HG02588 (cell line): ENCODE results near the gene NAA15.
"Not testable (repeated sequence)": the region's sequence is repeated elsewhere in the genome, so short reads cannot be mapped to it uniquely, and the experiment has no call there.

ENCODE experiments used
- ATAC-seq: cut with Tn5 transposase; IDR thresholded peaks from one replicate; pipeline ENCODE4 v1.9.1; 2021; ENCODE audit warnings: mild to moderate bottlenecking, moderate library complexity; ENCODE audit not compliant: unreplicated experiment

The NAA15 gene

GRCh38 chr4:139333046-139333445 lies 31.7 kb downstream of the NAA15 start:
- no peak for ATAC-seq

GRCh38 chr4:139337612-139338011 lies 36.3 kb downstream of the NAA15 start:
- ATAC-seq, result no peak

DNA sequence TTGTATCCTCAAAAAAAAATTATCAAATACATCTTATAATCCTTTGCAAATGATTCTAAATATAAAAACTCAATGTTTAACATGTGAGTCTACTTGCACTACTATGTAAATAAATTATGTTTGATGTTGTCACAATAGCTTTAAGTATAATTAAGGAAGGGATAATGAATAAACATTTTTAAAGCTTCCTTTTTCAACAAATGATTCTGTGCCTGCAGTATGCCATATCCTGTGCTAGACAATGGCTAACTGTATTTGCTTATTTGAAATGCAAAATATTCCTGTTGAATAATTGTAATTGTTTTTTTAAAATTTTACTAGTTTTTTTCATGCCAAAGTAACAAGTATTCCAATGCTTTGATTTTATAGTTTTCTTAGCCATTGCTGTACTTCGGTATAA lies 60.0 kb downstream of the NAA15 start:
- no peak for ATAC-seq

DNA sequence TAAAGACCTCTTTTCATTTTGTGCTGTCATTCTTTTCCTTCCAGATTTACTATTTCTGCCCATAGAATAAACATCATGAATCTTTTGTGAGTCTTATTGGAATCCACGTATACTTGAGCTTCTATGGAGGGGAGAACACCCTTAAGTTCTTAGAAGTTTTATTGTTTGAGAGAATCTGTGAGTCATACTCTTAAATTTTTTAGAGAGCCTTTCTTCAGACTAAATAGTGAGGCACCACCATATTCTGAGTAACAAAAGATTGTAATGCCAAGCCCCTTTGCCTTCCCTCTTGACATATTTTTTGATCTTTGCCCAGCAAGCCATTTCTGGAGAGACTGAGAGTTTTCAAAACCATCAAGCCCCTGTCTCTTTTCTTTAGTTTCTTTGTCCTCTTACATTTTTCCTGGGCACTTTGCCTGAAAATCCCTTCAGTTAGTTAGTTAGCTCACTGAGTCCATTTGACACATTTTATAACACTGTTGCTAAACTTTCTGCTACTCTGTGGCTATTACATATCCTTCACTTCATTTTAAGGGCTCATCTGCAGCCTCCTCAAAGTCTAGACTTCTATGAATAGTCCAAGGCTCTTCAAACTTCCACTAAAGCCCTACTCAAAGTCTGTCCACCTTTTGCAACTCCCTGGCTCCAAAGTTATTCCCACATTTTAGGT lies 66.3 kb downstream of the NAA15 start:
- ATAC-seq, result no peak

DNA sequence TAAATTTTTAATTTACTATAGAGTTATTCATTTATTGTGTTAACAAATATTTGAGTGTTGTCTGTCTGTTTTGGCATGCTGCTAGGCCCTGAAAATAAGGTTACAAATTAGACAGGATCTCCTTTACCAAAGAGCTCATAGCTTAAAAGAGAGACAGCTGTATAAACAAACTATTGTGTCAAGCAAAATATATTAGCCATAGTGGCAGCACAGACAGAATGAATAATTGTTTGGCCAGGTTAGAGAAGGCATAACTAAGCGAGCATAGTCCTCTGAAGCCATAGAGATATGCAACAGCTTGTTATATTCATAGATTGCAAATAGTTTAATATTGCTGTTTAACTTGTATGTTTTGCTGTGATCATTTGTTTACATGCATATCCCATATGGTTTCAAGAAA lies 67.7 kb downstream of the NAA15 start:
- ATAC-seq, result no peak

DNA sequence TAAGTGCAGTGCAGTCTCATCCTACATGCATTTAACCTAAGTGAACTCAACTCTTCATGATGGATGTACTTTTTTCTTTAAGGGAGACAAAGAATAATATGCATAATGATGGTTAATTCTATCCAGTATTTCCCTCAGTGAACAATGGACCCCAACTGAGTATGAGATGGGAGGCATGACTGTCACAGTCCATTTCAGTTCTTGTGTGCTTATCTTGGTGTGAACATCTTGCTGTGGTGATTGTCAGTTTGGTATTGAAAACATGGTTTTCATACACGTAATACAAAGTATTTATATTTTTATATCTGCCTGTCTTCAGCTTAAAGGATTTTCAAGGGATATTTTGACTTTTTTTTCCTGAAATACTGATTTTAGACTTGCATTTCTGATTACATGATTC lies 72.9 kb downstream of the NAA15 start:
- ATAC-seq, result no peak

DNA sequence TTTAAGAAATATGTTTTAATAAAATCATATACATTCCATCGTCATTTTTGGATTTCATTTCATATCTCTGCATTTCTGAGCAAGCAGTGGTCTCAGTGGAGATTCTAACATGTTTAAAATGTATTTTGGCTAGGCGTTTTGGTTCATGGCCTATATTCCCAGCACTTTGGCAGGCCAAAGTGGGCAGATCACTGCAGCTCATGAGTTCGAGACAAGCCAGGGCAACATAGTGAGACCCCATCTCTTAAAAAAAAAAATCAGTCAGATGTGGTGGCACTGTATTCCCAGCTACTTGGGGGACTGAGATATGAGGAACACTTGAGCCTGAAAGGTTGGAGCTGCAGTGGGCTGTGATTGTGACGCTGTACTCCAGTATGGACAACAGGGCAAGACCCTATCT lies 85.1 kb downstream of the NAA15 start:
- ATAC-seq, result no peak

- no peak for ATAC-seq
These were observed 87.8 kb downstream of the NAA15 start for GRCh38 chr4:139389102-139389501.

DNA sequence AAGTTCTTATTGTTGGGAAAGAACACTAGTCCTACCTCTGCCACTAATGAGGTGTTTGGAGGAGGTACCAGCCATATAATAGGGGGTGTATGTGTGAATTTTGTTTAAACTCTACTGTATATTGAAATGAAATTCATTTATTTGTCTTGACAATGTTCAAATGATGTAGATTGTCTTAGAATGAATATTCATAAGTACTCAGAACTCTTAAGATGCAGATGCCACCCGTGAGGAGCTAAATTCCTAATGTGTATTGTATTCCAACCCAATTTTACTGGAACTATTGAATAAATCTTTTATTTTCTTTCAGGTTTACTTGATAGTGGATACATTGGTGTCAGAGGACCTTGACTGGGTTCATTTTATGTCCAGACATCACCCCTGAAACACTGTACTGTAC lies 88.7 kb downstream of the NAA15 start:
- ATAC-seq, result no peak

- ATAC-seq, result no peak
These were observed 90.4 kb downstream of the NAA15 start for GRCh38 chr4:139391731-139392130.

GRCh38 chr4:139392797-139393196 lies 91.5 kb downstream of the NAA15 start:
- no peak for ATAC-seq

DNA sequence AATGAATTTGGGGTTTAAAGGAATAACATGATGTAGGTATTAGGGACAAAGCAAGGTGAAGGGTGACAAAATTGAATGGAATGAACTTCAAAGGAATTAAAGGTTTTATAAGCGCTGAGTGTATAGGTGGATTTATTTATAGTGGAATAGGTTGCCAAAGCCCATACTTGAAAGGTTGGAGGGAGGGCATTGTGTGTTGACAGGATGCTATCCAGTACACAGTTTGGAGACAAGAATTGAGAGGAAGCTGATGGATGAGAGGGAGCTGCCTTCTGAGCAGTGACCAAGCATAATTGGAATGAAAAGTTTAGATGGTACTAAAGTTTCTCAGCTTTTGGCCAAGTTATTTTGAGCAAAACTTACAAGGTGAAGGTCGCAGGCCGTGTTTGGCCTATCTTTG lies 100.1 kb downstream of the NAA15 start:
- ATAC-seq, result no peak

GRCh38 chr4:139402436-139402835 lies 101.1 kb downstream of the NAA15 start:
- ATAC-seq, result no peak

GRCh38 chr4:139403462-139403861 lies 102.2 kb downstream of the NAA15 start:
- ATAC-seq, result no peak

DNA sequence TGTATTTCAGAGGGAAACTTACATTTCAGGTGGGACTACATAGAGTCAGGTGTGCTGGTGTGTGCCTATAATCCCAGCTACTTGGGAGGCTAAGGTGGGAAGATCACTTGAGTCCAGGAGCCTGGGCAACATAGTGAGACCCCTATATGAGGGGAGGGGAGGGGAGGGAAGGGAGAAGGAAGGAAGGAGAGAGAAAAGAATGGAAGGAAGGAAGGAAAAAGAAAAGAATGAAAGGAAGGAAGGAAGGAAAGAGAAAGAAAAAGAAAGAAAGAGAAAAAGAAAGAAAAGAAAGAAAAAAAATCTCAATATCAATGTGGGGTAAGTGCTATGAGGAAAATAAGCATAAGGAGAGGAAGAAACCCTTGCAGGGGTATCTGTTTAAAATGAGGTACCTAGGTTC lies 109.0 kb downstream of the NAA15 start:
- no peak for ATAC-seq

GRCh38 chr4:139414671-139415210 lies 113.4 kb downstream of the NAA15 start:
- ATAC-seq, result not testable (repeated sequence)

GRCh38 chr4:139416073-139416673 lies 114.9 kb downstream of the NAA15 start:
- no peak for ATAC-seq

DNA sequence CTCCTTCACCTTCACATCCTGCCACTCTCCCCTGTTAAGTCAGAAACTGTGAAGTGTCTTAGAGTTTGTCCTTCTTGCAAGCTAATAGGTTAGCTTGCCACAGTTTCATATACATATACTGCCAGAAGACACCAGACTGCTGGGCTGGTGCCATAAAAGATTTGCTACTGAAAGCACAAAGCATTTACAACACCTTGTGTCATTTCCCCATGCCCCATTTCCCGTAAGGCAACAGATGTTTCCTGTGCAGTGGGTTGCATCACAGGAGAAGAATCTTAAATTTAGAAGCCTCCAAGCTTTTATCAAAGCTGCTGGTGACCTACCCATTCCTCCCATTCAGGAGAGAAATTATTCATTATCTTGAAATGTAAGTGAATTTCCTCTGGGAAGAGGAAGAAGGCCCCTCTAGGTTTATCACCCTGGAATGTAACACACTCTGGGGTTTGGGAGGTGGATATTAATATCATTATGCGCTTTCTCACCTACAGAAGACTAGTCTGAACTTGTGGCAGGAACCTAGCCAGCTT lies 118.1 kb downstream of the NAA15 start:
- ATAC-seq, result peak; percentile 73

- ATAC-seq, result no peak
These were observed 119.3 kb downstream of the NAA15 start for GRCh38 chr4:139420652-139421051.

DNA sequence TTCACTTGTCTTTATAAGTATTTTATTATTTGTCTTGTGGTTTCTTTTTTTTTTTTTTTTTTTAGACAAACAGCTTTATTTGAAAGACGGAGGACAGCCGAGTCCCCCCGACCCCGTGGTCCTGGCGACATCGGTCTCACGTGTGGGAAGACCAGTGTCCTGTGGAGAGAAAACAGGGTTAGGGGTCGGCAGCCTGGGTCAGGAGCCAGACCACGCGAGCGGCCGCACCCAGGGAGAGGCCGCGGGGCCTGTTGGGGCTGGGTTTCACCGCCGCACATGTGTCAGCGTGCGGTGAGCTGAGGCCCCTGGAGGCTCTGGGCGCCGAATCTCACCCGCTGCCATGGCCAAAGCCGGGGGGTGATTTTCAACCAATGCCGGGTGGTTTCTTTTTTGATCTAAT lies 134.8 kb downstream of the NAA15 start:
- no peak for ATAC-seq

DNA sequence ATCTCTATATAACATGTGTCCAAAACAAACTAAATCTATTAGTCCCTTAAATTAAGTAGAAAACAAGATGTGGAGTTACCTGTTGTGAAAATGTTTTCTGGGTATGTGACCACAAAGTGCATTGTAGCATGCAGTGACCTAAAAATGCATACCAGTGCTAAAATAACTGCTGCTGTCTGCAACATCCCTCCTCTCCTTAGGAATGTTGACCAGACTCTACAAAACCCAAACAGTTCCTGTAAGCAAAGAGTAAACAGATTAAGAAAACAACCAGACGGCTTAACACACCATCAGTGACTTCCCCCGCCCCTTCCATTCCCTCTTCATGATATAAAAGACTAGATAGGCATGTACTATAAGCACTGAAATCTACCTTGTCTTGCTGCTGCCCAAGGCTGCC lies 136.8 kb downstream of the NAA15 start:
- ATAC-seq, result no peak

- no peak for ATAC-seq
These were observed 139.7 kb downstream of the NAA15 start for GRCh38 chr4:139441029-139441428.
